WTC11 (cell line): ENCODE measurements around the gene LIMA1. TPM values are rescaled to one million over a fixed set of nuclear protein-coding genes. Genes with fewer than 3 reads are reported as not detected.

Source experiments
- ATF1 ChIP-seq: sonication (generic); formaldehyde crosslinking; IDR thresholded peaks from 2 replicates; pipeline ENCODE4 v1.8.1; 2023; ENCODE audit warnings: mild to moderate bottlenecking, moderate library complexity, missing genetic modification reagents
- CREM ChIP-seq: sonication (generic); formaldehyde crosslinking; IDR thresholded peaks from 2 replicates; pipeline ENCODE4 v1.8.1; 2022; ENCODE audit warnings: mild to moderate bottlenecking, missing genetic modification reagents, moderate library complexity
- EMX1 ChIP-seq: fragments of 250-450 bp; sonication (Bioruptor Pico); IDR thresholded peaks from 2 replicates; pipeline ENCODE4 v1.8.0; 2021; ENCODE audit warnings: mild to moderate bottlenecking
- ESRRA ChIP-seq: sonication (generic); formaldehyde crosslinking; IDR thresholded peaks from 2 replicates; pipeline ENCODE4 v1.8.1; 2022; ENCODE audit warnings: mild to moderate bottlenecking, missing genetic modification reagents, borderline replicate concordance
- GTF2I ChIP-seq: fragments of 250-450 bp; sonication (Bioruptor Pico); conservative IDR thresholded peaks from 2 replicates; pipeline ENCODE4 v1.4.0; 2021; ENCODE audit warnings: mild to moderate bottlenecking
- HMGA2 ChIP-seq: fragments of 250-450 bp; sonication (Bioruptor Pico); IDR thresholded peaks from 2 replicates; pipeline ENCODE4 v1.4.0; 2021; ENCODE audit warnings: mild to moderate bottlenecking, moderate library complexity
- NFATC4 ChIP-seq: fragments of 250-450 bp; sonication (Bioruptor Pico); IDR thresholded peaks from 2 replicates; pipeline ENCODE4 v1.9.0; 2021; ENCODE audit warnings: mild to moderate bottlenecking
- NFE2L1 ChIP-seq: sonication (generic); formaldehyde crosslinking; IDR thresholded peaks from 2 replicates; pipeline ENCODE4 v1.8.1; 2023; ENCODE audit warnings: missing genetic modification reagents
- OVOL2 ChIP-seq: fragments of 250-450 bp; sonication (Bioruptor Pico); IDR thresholded peaks from 2 replicates; pipeline ENCODE4 v1.9.0; 2021; ENCODE audit warnings: mild to moderate bottlenecking, borderline replicate concordance
- RELA ChIP-seq: sonication (generic); formaldehyde crosslinking; IDR thresholded peaks from 2 replicates; pipeline ENCODE4 v1.8.1; 2022; ENCODE audit warnings: missing genetic modification reagents, mild to moderate bottlenecking, borderline replicate concordance
- TP53 ChIP-seq: sonication (generic); formaldehyde crosslinking; IDR thresholded peaks from 2 replicates; pipeline ENCODE4 v1.8.1; 2023; ENCODE audit warnings: mild to moderate bottlenecking, missing genetic modification reagents
- ZBTB21 ChIP-seq: sonication (generic); formaldehyde crosslinking; IDR thresholded peaks from 2 replicates; pipeline ENCODE4 v1.8.1; 2023; ENCODE audit warnings: mild to moderate bottlenecking, missing genetic modification reagents, borderline replicate concordance
- ZNF138 ChIP-seq: sonication (generic); formaldehyde crosslinking; conservative IDR thresholded peaks from 2 replicates; pipeline ENCODE4 v1.8.1; 2022; ENCODE audit warnings: mild to moderate bottlenecking, moderate library complexity, missing genetic modification reagents
- ZNF317 ChIP-seq: sonication (generic); formaldehyde crosslinking; IDR thresholded peaks from 2 replicates; pipeline ENCODE4 v1.8.1; 2023; ENCODE audit warnings: low read depth, mild to moderate bottlenecking, moderate library complexity, missing genetic modification reagents, borderline replicate concordance
- ZNF416 ChIP-seq: fragments of 250-450 bp; sonication (Bioruptor Pico); IDR thresholded peaks from 2 replicates; pipeline ENCODE4 v1.9.0; 2021; ENCODE audit warnings: mild to moderate bottlenecking, inconsistent platforms
- ZNF671 ChIP-seq: fragments of 250-450 bp; sonication (Bioruptor Pico); IDR thresholded peaks from 2 replicates; pipeline ENCODE4 v1.8.0; 2021; ENCODE audit warnings: mild to moderate bottlenecking
- total RNA-seq: library from RNA; stranded (reverse); gene quantifications from 3 replicates; pipeline ENCODE4 v1.2.3, GENCODE V29; 2021
- TF ChIP-seq, protein P1 (sequence below): sonication (generic); formaldehyde crosslinking; IDR thresholded peaks from 2 replicates; pipeline ENCODE4 v1.8.1; 2023; ENCODE audit warnings: mild to moderate bottlenecking, missing genetic modification reagents, borderline replicate concordance
- TF ChIP-seq, protein P2 (sequence below): sonication (generic); formaldehyde crosslinking; conservative IDR thresholded peaks from 2 replicates; pipeline ENCODE4 v1.8.1; 2022; ENCODE audit warnings: mild to moderate bottlenecking, missing genetic modification reagents
- TF ChIP-seq, protein P3 (sequence below): sonication (generic); formaldehyde crosslinking; IDR thresholded peaks from 2 replicates; pipeline ENCODE4 v1.8.0; 2023; ENCODE audit warnings: mild to moderate bottlenecking, missing genetic modification reagents
- TF ChIP-seq, protein P4 (sequence below): sonication (generic); formaldehyde crosslinking; IDR thresholded peaks from 2 replicates; pipeline ENCODE4 v1.8.1; 2022; ENCODE audit warnings: low read depth, mild to moderate bottlenecking, moderate library complexity, missing genetic modification reagents, borderline replicate concordance
- TF ChIP-seq, protein P5 (sequence below): sonication (generic); formaldehyde crosslinking; IDR thresholded peaks from 2 replicates; pipeline ENCODE4 v1.8.0; 2022; ENCODE audit warnings: missing genetic modification reagents
- TF ChIP-seq, protein P6 (sequence below): sonication (generic); formaldehyde crosslinking; IDR thresholded peaks from 2 replicates; pipeline ENCODE4 v1.8.1; 2023; ENCODE audit warnings: mild to moderate bottlenecking, moderate library complexity, missing genetic modification reagents
- TF ChIP-seq, protein P7 (sequence below): sonication (generic); formaldehyde crosslinking; conservative IDR thresholded peaks from 2 replicates; pipeline ENCODE4 v1.8.1; 2023; ENCODE audit warnings: mild to moderate bottlenecking, low read depth, missing genetic modification reagents, moderate library complexity

The LIMA1 gene
- total RNA-seq, 1 experiment from 2014 or later: 41.2 TPM

DNA sequence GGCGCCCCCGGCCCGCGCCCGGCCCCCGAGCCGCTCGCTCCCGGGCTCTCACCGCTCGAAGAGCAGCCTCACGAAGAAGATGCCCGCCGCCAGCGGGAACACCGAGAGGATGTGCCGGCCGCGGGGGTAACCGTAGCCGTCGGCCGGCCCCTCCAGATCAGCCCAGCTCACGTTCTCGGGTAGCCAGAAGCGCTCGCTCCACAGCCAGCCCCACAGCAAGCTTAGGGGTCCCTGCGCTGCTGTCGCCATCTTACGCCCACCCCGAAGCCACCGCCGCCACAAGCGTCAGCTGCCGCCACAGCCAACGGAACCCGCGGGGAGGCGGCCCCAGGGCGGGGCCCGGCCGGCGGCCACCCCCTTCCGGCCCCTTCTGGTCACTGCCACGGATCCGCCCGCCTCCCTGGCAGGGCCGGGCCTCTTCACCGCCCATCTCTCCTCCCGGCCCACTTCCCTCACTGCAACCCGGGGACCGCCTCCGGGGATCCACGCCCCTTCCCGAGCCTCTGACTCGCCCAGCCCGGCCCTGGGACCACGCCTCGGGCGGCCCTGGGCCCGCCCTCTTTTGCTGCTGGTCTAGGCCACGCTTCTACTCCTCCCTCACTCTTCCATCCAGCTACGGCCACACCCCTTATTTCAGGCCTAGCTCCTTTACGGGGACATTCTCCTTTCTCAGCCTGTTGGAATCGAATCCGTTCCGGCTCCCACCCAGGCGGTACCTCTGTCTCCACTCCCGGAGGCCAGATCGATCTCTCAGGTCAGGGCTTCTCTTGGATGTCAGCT, 116.1 kb downstream of the LIMA1 start, which contains the start of gene CERS5 (continued):
- TF ChIP-seq NFATC4 (CRISPR knock-in tag): no peak
- TF ChIP-seq GTF2I (CRISPR knock-in tag): no peak
- TF ChIP-seq ESRRA (CRISPR knock-in tag): no peak
- TF ChIP-seq, protein P1, sequence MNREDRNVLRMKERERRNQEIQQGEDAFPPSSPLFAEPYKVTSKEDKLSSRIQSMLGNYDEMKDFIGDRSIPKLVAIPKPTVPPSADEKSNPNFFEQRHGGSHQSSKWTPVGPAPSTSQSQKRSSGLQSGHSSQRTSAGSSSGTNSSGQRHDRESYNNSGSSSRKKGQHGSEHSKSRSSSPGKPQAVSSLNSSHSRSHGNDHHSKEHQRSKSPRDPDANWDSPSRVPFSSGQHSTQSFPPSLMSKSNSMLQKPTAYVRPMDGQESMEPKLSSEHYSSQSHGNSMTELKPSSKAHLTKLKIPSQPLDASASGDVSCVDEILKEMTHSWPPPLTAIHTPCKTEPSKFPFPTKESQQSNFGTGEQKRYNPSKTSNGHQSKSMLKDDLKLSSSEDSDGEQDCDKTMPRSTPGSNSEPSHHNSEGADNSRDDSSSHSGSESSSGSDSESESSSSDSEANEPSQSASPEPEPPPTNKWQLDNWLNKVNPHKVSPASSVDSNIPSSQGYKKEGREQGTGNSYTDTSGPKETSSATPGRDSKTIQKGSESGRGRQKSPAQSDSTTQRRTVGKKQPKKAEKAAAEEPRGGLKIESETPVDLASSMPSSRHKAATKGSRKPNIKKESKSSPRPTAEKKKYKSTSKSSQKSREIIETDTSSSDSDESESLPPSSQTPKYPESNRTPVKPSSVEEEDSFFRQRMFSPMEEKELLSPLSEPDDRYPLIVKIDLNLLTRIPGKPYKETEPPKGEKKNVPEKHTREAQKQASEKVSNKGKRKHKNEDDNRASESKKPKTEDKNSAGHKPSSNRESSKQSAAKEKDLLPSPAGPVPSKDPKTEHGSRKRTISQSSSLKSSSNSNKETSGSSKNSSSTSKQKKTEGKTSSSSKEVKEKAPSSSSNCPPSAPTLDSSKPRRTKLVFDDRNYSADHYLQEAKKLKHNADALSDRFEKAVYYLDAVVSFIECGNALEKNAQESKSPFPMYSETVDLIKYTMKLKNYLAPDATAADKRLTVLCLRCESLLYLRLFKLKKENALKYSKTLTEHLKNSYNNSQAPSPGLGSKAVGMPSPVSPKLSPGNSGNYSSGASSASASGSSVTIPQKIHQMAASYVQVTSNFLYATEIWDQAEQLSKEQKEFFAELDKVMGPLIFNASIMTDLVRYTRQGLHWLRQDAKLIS: no peak
- TF ChIP-seq ZNF317 (CRISPR knock-in tag): no peak
- TF ChIP-seq CREM (CRISPR knock-in tag): no peak
- TF ChIP-seq, protein P2, sequence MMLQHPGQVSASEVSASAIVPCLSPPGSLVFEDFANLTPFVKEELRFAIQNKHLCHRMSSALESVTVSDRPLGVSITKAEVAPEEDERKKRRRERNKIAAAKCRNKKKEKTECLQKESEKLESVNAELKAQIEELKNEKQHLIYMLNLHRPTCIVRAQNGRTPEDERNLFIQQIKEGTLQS (CRISPR knock-in tag): no peak
- no peak for TF ChIP-seq ZNF671
- TF ChIP-seq OVOL2 (CRISPR knock-in tag): no peak
- TF ChIP-seq ATF1: no peak
- TF ChIP-seq ZNF416: peak; percentile 59; the same call in 1 of the 2 replicates
- TF ChIP-seq, protein P3, sequence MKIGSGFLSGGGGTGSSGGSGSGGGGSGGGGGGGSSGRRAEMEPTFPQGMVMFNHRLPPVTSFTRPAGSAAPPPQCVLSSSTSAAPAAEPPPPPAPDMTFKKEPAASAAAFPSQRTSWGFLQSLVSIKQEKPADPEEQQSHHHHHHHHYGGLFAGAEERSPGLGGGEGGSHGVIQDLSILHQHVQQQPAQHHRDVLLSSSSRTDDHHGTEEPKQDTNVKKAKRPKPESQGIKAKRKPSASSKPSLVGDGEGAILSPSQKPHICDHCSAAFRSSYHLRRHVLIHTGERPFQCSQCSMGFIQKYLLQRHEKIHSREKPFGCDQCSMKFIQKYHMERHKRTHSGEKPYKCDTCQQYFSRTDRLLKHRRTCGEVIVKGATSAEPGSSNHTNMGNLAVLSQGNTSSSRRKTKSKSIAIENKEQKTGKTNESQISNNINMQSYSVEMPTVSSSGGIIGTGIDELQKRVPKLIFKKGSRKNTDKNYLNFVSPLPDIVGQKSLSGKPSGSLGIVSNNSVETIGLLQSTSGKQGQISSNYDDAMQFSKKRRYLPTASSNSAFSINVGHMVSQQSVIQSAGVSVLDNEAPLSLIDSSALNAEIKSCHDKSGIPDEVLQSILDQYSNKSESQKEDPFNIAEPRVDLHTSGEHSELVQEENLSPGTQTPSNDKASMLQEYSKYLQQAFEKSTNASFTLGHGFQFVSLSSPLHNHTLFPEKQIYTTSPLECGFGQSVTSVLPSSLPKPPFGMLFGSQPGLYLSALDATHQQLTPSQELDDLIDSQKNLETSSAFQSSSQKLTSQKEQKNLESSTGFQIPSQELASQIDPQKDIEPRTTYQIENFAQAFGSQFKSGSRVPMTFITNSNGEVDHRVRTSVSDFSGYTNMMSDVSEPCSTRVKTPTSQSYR (CRISPR knock-in tag): no peak
- TF ChIP-seq, protein P4, sequence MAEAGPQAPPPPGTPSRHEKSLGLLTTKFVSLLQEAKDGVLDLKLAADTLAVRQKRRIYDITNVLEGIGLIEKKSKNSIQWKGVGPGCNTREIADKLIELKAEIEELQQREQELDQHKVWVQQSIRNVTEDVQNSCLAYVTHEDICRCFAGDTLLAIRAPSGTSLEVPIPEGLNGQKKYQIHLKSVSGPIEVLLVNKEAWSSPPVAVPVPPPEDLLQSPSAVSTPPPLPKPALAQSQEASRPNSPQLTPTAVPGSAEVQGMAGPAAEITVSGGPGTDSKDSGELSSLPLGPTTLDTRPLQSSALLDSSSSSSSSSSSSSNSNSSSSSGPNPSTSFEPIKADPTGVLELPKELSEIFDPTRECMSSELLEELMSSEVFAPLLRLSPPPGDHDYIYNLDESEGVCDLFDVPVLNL (CRISPR knock-in tag): 0 out of 2 replicates have a peak, but pooled peaks have one; percentile 8
- no peak for TF ChIP-seq RELA (CRISPR knock-in tag)
- TF ChIP-seq, protein P5, sequence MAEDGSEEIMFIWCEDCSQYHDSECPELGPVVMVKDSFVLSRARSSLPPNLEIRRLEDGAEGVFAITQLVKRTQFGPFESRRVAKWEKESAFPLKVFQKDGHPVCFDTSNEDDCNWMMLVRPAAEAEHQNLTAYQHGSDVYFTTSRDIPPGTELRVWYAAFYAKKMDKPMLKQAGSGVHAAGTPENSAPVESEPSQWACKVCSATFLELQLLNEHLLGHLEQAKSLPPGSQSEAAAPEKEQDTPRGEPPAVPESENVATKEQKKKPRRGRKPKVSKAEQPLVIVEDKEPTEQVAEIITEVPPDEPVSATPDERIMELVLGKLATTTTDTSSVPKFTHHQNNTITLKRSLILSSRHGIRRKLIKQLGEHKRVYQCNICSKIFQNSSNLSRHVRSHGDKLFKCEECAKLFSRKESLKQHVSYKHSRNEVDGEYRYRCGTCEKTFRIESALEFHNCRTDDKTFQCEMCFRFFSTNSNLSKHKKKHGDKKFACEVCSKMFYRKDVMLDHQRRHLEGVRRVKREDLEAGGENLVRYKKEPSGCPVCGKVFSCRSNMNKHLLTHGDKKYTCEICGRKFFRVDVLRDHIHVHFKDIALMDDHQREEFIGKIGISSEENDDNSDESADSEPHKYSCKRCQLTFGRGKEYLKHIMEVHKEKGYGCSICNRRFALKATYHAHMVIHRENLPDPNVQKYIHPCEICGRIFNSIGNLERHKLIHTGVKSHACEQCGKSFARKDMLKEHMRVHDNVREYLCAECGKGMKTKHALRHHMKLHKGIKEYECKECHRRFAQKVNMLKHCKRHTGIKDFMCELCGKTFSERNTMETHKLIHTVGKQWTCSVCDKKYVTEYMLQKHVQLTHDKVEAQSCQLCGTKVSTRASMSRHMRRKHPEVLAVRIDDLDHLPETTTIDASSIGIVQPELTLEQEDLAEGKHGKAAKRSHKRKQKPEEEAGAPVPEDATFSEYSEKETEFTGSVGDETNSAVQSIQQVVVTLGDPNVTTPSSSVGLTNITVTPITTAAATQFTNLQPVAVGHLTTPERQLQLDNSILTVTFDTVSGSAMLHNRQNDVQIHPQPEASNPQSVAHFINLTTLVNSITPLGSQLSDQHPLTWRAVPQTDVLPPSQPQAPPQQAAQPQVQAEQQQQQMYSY (CRISPR knock-in tag): peak; percentile 73
- TF ChIP-seq HMGA2 (CRISPR knock-in tag): no peak
- no peak for TF ChIP-seq NFE2L1
- TF ChIP-seq ZBTB21: no peak
- TF ChIP-seq, protein P6, sequence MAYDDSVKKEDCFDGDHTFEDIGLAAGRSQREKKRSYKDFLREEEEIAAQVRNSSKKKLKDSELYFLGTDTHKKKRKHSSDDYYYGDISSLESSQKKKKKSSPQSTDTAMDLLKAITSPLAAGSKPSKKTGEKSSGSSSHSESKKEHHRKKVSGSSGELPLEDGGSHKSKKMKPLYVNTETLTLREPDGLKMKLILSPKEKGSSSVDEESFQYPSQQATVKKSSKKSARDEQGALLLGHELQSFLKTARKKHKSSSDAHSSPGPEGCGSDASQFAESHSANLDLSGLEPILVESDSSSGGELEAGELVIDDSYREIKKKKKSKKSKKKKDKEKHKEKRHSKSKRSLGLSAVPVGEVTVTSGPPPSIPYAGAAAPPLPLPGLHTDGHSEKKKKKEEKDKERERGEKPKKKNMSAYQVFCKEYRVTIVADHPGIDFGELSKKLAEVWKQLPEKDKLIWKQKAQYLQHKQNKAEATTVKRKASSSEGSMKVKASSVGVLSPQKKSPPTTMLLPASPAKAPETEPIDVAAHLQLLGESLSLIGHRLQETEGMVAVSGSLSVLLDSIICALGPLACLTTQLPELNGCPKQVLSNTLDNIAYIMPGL (CRISPR knock-in tag): 0 out of 2 replicates have a peak, but pooled peaks have one; percentile 75
- no peak for TF ChIP-seq EMX1 (CRISPR knock-in tag)
- no peak for TF ChIP-seq TP53 (CRISPR knock-in tag)
- TF ChIP-seq ZNF138 (CRISPR knock-in tag): no peak
- TF ChIP-seq, protein P7, sequence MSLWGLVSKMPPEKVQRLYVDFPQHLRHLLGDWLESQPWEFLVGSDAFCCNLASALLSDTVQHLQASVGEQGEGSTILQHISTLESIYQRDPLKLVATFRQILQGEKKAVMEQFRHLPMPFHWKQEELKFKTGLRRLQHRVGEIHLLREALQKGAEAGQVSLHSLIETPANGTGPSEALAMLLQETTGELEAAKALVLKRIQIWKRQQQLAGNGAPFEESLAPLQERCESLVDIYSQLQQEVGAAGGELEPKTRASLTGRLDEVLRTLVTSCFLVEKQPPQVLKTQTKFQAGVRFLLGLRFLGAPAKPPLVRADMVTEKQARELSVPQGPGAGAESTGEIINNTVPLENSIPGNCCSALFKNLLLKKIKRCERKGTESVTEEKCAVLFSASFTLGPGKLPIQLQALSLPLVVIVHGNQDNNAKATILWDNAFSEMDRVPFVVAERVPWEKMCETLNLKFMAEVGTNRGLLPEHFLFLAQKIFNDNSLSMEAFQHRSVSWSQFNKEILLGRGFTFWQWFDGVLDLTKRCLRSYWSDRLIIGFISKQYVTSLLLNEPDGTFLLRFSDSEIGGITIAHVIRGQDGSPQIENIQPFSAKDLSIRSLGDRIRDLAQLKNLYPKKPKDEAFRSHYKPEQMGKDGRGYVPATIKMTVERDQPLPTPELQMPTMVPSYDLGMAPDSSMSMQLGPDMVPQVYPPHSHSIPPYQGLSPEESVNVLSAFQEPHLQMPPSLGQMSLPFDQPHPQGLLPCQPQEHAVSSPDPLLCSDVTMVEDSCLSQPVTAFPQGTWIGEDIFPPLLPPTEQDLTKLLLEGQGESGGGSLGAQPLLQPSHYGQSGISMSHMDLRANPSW (CRISPR knock-in tag): no peak
